ENCODE measurements around the gene ATRX. TPM values are rescaled to one million over a fixed set of nuclear protein-coding genes. Genes with fewer than 3 reads are reported as not detected.
"Not testable (repeated sequence)": the region's sequence is repeated elsewhere in the genome, so short reads cannot be mapped to it uniquely, and the experiment has no call there.

Gene ATRX
- total RNA-seq, 1 donor from 2014 or later, result 106 TPM

DNA sequence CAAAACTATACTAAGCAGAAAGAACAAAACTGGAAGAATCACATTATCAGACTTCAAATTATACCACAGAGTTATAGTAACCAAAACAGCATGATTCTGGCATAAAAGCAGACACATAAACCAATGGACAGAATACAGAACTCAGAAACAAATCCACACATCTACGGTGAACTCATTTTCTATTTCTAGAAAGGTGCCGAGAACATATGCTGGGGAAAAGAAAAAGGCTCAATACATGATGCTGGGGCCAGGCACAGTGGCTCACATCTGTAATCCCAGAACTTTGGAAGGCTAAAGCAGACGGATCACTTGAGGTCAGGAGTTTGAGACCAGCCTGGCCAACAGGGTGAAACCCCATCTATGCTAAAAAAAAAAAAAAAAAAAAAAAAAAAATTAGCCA lies 52.7 kb downstream of the ATRX start:
- peaks cover 2% of the 10 kb centered on the region for H3K4me1 Mint-ChIP-seq (ENCODE audit: low read depth, unreplicated experiment)
- H3K27ac Mint-ChIP-seq (ENCODE audit: unreplicated experiment), result no peak overlapping the region
- Histone ChIP-seq H3K27me3 (ENCODE audit: insufficient read depth, low read length) (no peaks in the 10 kb centered on the region), H3K4me2 (ENCODE audit: low read length) (no peak overlapping the region), H3K4me1 (ENCODE audit: insufficient read depth, low read length) (no peaks in the 10 kb centered on the region), H3K27ac (ENCODE audit: low read depth, low read length) (no peak overlapping the region), H3K4me3 (ENCODE audit: insufficient read depth, low read depth, low read length) (no peak overlapping the region), H2AFZ (ENCODE audit: low read depth, low read length) (no peak overlapping the region), H3K9ac (ENCODE audit: low read length) (no peak overlapping the region), H3K79me2 (ENCODE audit: insufficient read depth, low read length) (peaks cover 87% of the 10 kb centered on the region), H3K36me3 (ENCODE audit: insufficient read depth, low read length) (no peaks in the 10 kb centered on the region), H3K9me3 (ENCODE audit: insufficient read depth, low read depth, low read length) (no peaks in the 10 kb centered on the region), H4K20me1 (ENCODE audit: insufficient read depth, low read length) (peaks cover 54% of the 10 kb centered on the region)
- no peaks in the 10 kb centered on the region for H3K27me3 Mint-ChIP-seq (ENCODE audit: low read depth, unreplicated experiment)
- H3K9me3 Mint-ChIP-seq (ENCODE audit: unreplicated experiment), result no peaks in the 10 kb centered on the region
- H3K36me3 Mint-ChIP-seq (ENCODE audit: low read depth, unreplicated experiment), result no peaks in the 10 kb centered on the region
- TF ChIP-seq EZH2 (IDR thresholded peaks at IDR 0.05; ENCODE audit: insufficient read depth, low read length), result no peak
- TF ChIP-seq, protein P1, sequence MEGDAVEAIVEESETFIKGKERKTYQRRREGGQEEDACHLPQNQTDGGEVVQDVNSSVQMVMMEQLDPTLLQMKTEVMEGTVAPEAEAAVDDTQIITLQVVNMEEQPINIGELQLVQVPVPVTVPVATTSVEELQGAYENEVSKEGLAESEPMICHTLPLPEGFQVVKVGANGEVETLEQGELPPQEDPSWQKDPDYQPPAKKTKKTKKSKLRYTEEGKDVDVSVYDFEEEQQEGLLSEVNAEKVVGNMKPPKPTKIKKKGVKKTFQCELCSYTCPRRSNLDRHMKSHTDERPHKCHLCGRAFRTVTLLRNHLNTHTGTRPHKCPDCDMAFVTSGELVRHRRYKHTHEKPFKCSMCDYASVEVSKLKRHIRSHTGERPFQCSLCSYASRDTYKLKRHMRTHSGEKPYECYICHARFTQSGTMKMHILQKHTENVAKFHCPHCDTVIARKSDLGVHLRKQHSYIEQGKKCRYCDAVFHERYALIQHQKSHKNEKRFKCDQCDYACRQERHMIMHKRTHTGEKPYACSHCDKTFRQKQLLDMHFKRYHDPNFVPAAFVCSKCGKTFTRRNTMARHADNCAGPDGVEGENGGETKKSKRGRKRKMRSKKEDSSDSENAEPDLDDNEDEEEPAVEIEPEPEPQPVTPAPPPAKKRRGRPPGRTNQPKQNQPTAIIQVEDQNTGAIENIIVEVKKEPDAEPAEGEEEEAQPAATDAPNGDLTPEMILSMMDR (IDR thresholded peaks at IDR 0.05; ENCODE audit: insufficient read depth, low read depth, low read length), result no peak
- DNase-seq (ENCODE audit: low read depth) (no peak), FAIRE-seq (no peak)
- H3K4me3 Mint-ChIP-seq (ENCODE audit: unreplicated experiment), result no peak overlapping the region

DNA sequence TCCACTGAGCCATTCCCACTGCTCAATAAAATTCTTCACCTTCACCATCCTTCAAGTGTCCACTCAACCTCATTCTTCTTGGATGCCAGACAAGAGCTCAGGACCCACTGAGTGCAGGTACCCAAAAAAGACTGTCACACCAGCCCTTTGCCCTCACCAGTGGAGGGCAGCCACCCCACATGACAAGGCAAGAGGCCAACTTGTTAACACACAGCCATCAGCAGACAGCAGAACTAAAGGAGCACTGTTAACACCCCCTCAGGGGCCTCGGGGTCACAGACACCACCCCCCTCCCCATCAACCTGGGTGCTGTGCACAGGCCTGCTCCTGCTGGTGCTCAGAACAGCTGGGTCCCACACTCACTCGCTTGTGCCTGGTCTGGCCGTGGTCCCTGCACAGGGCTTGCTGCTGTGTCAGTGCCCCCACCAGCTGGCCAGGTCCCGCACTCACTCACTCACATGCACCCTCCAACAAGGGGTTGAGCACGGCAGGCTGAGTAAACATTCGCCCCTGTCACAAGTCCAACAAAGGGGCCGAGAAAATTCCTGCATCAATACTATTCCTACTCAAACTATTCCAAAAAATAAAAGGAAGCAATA lies 54.1 kb downstream of the ATRX start:
- H3K4me1 Mint-ChIP-seq (ENCODE audit: low read depth, unreplicated experiment), result peaks cover 2% of the 10 kb centered on the region
- no peaks in the 10 kb centered on the region for H3K9me3 Mint-ChIP-seq (ENCODE audit: unreplicated experiment)
- no peak for DNase-seq (ENCODE audit: low read depth)
- no peak overlapping the region for H3K4me3 Mint-ChIP-seq (ENCODE audit: unreplicated experiment)
- no peaks in the 10 kb centered on the region for H3K36me3 ChIP-seq (ENCODE audit: insufficient read depth, low read length)
- H3K27me3 ChIP-seq (ENCODE audit: insufficient read depth, low read length), result no peaks in the 10 kb centered on the region
- no peaks in the 10 kb centered on the region for H3K27me3 Mint-ChIP-seq (ENCODE audit: low read depth, unreplicated experiment)
- no peak overlapping the region for H3K4me3 ChIP-seq (ENCODE audit: insufficient read depth, low read depth, low read length)
- H4K20me1 ChIP-seq (ENCODE audit: insufficient read depth, low read length), result peaks cover 49% of the 10 kb centered on the region
- no peak overlapping the region for H3K4me2 ChIP-seq (ENCODE audit: low read length)
- no peak for TF ChIP-seq EZH2 (IDR thresholded peaks at IDR 0.05; ENCODE audit: insufficient read depth, low read length)
- TF ChIP-seq, protein P1 (IDR thresholded peaks at IDR 0.05; ENCODE audit: insufficient read depth, low read depth, low read length), result no peak
- H3K9me3 ChIP-seq (ENCODE audit: insufficient read depth, low read depth, low read length), result no peaks in the 10 kb centered on the region
- no peaks in the 10 kb centered on the region for H3K36me3 Mint-ChIP-seq (ENCODE audit: low read depth, unreplicated experiment)
- FAIRE-seq, result peak; percentile 13
- H3K79me2 ChIP-seq (ENCODE audit: insufficient read depth, low read length), result peaks cover 86% of the 10 kb centered on the region
- no peak overlapping the region for H3K9ac ChIP-seq (ENCODE audit: low read length)
- no peak overlapping the region for H2AFZ ChIP-seq (ENCODE audit: low read depth, low read length)
- H3K27ac Mint-ChIP-seq (ENCODE audit: unreplicated experiment), result no peak overlapping the region
- H3K4me1 ChIP-seq (ENCODE audit: insufficient read depth, low read length), result no peaks in the 10 kb centered on the region
- H3K27ac ChIP-seq (ENCODE audit: low read depth, low read length), result no peak overlapping the region

DNA sequence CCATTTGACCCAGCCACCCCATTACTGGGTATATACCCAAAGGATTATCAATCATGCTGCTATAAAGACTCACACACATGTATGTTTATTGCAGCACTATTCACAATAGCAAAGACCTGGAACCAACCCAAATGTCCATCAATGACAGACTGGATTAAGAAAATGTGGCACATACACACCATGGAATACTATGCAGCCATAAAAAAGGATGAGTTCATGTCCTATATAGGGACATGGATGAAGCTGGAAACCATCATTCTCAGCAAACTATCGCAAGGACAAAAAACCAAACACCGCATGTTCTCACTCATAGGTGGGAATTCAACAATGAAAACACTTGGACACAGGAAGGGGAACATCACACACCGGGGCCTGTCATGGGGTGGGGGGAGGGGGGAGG lies 59.9 kb downstream of the ATRX start:
- Histone ChIP-seq H3K79me2 (ENCODE audit: insufficient read depth, low read length) (peaks cover 74% of the 10 kb centered on the region), H4K20me1 (ENCODE audit: insufficient read depth, low read length) (peaks cover 41% of the 10 kb centered on the region)
- not testable (repeated sequence) for FAIRE-seq

More for the DNA sequence above, 59.9 kb downstream of the ATRX start:
- DNase-seq (ENCODE audit: low read depth); H2AFZ ChIP-seq (ENCODE audit: low read depth, low read length); H3K4me3 Mint-ChIP-seq (ENCODE audit: unreplicated experiment); H3K4me2 ChIP-seq (ENCODE audit: low read length); H3K36me3 Mint-ChIP-seq (ENCODE audit: low read depth, unreplicated experiment); H3K4me1 Mint-ChIP-seq (ENCODE audit: low read depth, unreplicated experiment); H3K27me3 Mint-ChIP-seq (ENCODE audit: low read depth, unreplicated experiment); H3K9me3 Mint-ChIP-seq (ENCODE audit: unreplicated experiment); H3K27ac ChIP-seq (ENCODE audit: low read depth, low read length); H3K27me3 ChIP-seq (ENCODE audit: insufficient read depth, low read length); H3K4me1 ChIP-seq (ENCODE audit: insufficient read depth, low read length); H3K9ac ChIP-seq (ENCODE audit: low read length); H3K36me3 ChIP-seq (ENCODE audit: insufficient read depth, low read length); H3K4me3 ChIP-seq (ENCODE audit: insufficient read depth, low read depth, low read length); H3K9me3 ChIP-seq (ENCODE audit: insufficient read depth, low read depth, low read length); H3K27ac Mint-ChIP-seq (ENCODE audit: unreplicated experiment): not testable (repeated sequence)

Data from astrocyte (in vitro differentiated cells and primary cell).